NOMO-1 (cell line): Measurements from ENCODE around the gene HDLBP.

Experiments used
- DNase-seq, 2 experiments: peaks; one replicate each; lab custom pipeline; 2025; ENCODE audit not compliant: unreplicated experiment in 2 of 2; lab: John Stamatoyannopoulos, UW

Gene HDLBP

GRCh38 chr2:241315093-241315878 lies at the start of gene HDLBP:
HDLBP (minus strand) TSS chr2:241315672; CDS start chr2:241266869, 48,803 bp downstream.
- DNase-seq, result peak; percentile 96 to 99

- DNase-seq, result no peak
Measured at GRCh38 chr2:241364781-241365180, 49.3 kb upstream of the HDLBP start.

GRCh38 chr2:241363426-241363825 lies 48.0 kb upstream of the HDLBP start:
- DNase-seq, result no peak

GRCh38 chr2:241359481-241360045 lies 44.1 kb upstream of the HDLBP start:
- DNase-seq, result no peak

GRCh38 chr2:241358470-241358869 lies 43.0 kb upstream of the HDLBP start:
- DNase-seq, result peak; percentile 58 to 90

- peak in 1 of 2 experiments; percentile 9 for DNase-seq
Measured at GRCh38 chr2:241357531-241357930, 42.1 kb upstream of the HDLBP start.

- DNase-seq, result peak in 1 of 2 experiments; percentile 18
Measured at GRCh38 chr2:241356871-241357260, 41.4 kb upstream of the HDLBP start.

GRCh38 chr2:241355983-241356870 lies 40.8 kb upstream of the HDLBP start, which contains the start of gene FARP2:
FARP2 (plus strand) TSS chr2:241356285; CDS start chr2:241373108, 16,823 bp downstream.
- peak; percentile 94 to 98 for DNase-seq

GRCh38 chr2:241354668-241355658 lies 39.5 kb upstream of the HDLBP start:
- DNase-seq, result peak; percentile 36 to 45

GRCh38 chr2:241352227-241352626 lies 36.8 kb upstream of the HDLBP start:
- no peak for DNase-seq

- DNase-seq, result no peak
Measured at GRCh38 chr2:241351640-241352031, 36.2 kb upstream of the HDLBP start.

- DNase-seq, result no peak
Measured at GRCh38 chr2:241350878-241351639, 35.6 kb upstream of the HDLBP start.

GRCh38 chr2:241350530-241350877 lies 35.0 kb upstream of the HDLBP start:
- DNase-seq, result no peak

- no peak for DNase-seq
Measured at GRCh38 chr2:241349941-241350340, 34.5 kb upstream of the HDLBP start.

GRCh38 chr2:241344925-241345651 lies 29.6 kb upstream of the HDLBP start:
- no peak for DNase-seq

- no peak for DNase-seq
Measured at GRCh38 chr2:241340631-241341163, 25.2 kb upstream of the HDLBP start.

- DNase-seq, result no peak
Measured at GRCh38 chr2:241339839-241340630, 24.6 kb upstream of the HDLBP start.

- DNase-seq, result no peak
Measured at GRCh38 chr2:241334813-241335212, 19.3 kb upstream of the HDLBP start.
